ENCODE results near the gene G6PC3. TPM values are rescaled to one million over a fixed set of nuclear protein-coding genes. Genes with fewer than 3 reads are reported as not detected.
"Not testable (repeated sequence)": the region's sequence is repeated elsewhere in the genome, so short reads cannot be mapped to it uniquely, and the experiment has no call there.

G6PC3 gene
- total and polyA plus RNA-seq, 5 donors, result 31.9 to 71.4 (median 40.5) TPM

GRCh38 chr17:44037471-44037870 is 33.1 kb upstream of the G6PC3 start:
- Histone ChIP-seq H3K27me3 (ENCODE audit: control insufficient read depth, insufficient read depth) (no peaks in the 10 kb centered on the region), H3K4me1 (ENCODE audit: control insufficient read depth, insufficient read depth, low read length) (peaks cover 6% of the 10 kb centered on the region), H3K27ac (ENCODE audit: low read length) (no peak overlapping the region), H3K4me3 (ENCODE audit: low read length) (no peak overlapping the region), H3K9me3 (ENCODE audit: control insufficient read depth, low read length) (no peaks in the 10 kb centered on the region)
- ATAC-seq (no peak), DNase-seq (no peak)
- WGBS, result 80% methylated on average over 2 of the region's 2 CpGs
- intact Hi-C loops (cut with DNase I), result loop anchor here in 1 of 4 donors (10.0 kb wide), 1 partner anchor 93 kb away; the partner anchor contains the start of gene PPY

DNA sequence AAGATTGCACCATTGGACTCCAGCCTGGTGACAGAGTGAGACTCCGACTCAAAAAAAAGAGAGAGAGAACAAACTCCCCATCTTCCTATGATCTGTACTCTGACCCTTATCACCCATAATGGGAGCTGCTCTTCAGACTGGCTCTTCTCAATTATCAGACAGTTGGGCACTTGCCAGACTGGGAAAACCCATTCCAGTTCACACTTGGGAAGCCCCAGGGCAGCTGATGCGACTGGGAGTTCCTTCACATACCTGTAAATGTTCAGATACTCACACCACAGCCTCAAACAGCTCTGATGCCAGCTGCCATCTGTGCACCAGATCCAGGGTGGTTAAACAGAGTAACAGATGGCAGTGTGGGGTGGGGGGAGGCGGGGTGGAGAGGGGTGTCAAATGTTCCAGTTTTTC is 31.9 kb upstream of the G6PC3 start:
- DNase-seq, result peak in 1 of 3 donors; percentile 61
- peak; percentile 27 to 73 for ATAC-seq
- no peaks in the 10 kb centered on the region for H3K27me3 ChIP-seq (ENCODE audit: control insufficient read depth, insufficient read depth)
- intact Hi-C loops (cut with DNase I), result loop anchor here in 1 of 4 donors (10.0 kb wide), 1 partner anchor 94 kb away; the partner anchor contains the start of gene PPY
- H3K4me1 ChIP-seq (ENCODE audit: control insufficient read depth, insufficient read depth, low read length), result peaks cover 6% of the 10 kb centered on the region
- no peak overlapping the region for H3K4me3 ChIP-seq (ENCODE audit: low read length)
- peak overlapping the region; percentile 4 for H3K27ac ChIP-seq (ENCODE audit: low read length)
- WGBS, result 63% methylated on average over 3 of the region's 3 CpGs
- H3K9me3 ChIP-seq (ENCODE audit: control insufficient read depth, low read length), result no peaks in the 10 kb centered on the region

DNA sequence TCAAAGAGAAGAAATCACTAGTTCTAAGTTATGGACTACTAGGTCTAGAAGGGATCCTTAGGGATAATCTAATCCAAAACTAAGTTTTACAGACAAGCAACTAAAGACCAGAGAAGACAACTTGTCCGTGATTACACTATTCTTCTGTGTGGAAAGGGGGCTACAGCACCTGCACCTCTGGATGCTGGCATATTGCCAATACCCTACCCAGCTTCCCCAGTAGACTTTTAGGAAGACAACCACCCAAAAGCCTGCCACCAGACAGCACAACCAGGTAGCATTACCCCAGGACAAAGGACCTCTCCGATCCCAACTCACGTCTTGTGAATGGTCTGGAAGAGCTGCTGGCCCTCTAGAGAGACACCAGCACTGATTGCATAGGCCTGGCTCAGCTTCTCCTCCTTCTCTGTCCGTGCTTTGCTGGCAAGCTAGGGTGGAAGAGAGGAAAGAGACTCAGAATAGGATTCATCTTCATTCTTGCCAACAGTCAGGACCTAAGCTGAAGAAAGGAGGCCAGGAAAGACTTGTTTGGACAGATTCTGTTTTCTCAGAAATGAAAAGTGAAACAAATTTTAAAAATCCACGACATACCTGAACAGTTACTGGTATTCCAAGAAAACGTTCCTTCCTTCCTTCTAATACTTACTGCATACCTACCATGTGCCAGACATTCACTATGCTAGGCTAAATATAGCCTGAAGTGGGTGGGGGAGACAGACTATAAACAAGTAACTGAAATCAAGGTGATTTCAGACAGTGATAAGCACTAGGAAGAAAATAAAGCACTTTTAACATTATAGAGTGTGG is 30.5 kb upstream of the G6PC3 start:
- peaks cover 6% of the 10 kb centered on the region for H3K4me1 ChIP-seq (ENCODE audit: control insufficient read depth, insufficient read depth, low read length)
- no peak overlapping the region for H3K27ac ChIP-seq (ENCODE audit: low read length)
- peak in 1 of 2 donors; percentile 34 for ATAC-seq
- WGBS, result 52% methylated on average over 6 of the region's 6 CpGs
- no peak for DNase-seq
- no peaks in the 10 kb centered on the region for H3K27me3 ChIP-seq (ENCODE audit: control insufficient read depth, insufficient read depth)
- H3K9me3 ChIP-seq (ENCODE audit: control insufficient read depth, low read length), result no peaks in the 10 kb centered on the region
- intact Hi-C loops (cut with DNase I), result loop anchor here in 3 of 4 donors (5.0 to 10.0 kb wide), 3 partner anchors 33 to 98 kb away; partner anchors contain the start of gene PPY (in 3 of the 3)
- no peak overlapping the region for H3K4me3 ChIP-seq (ENCODE audit: low read length)

DNA sequence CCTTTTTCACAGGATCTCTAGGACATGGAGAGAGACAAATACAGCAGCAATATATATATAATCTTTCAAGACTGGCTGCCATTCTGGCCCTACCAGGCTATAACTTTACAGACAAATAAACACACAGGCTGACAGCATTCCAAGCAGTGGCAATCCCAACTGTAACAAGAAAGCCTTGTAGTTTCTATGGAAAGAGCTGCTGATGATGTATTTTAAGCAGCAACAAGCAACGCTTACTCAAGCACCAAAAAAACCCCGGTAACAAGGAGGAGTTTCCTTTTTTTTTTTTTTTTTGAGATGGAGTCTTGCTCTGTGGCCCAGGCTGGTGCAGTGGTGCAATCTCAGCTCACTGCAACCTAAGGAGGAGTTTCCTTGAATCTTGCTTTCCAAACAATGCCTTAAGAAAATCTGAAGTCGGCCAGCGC is 27.3 kb upstream of the G6PC3 start:
- peak overlapping the region; percentile 38 for H3K27ac ChIP-seq (ENCODE audit: low read length)
- no peaks in the 10 kb centered on the region for H3K9me3 ChIP-seq (ENCODE audit: control insufficient read depth, low read length)
- peaks cover 6% of the 10 kb centered on the region for H3K4me1 ChIP-seq (ENCODE audit: control insufficient read depth, insufficient read depth, low read length)
- H3K27me3 ChIP-seq (ENCODE audit: control insufficient read depth, insufficient read depth), result no peaks in the 10 kb centered on the region
- H3K4me3 ChIP-seq (ENCODE audit: low read length), result no peak overlapping the region
- peak in 2 of 3 donors; percentile 53 to 57 for DNase-seq
- intact Hi-C loops (cut with DNase I), result loop anchor here in 2 of 4 donors (5.0 to 10.0 kb wide), 3 partner anchors 36 to 101 kb away; partner anchors contain the start of gene PPY (in 2 of the 2)
- peak; percentile 49 to 85 for ATAC-seq
- WGBS, result 43% methylated on average over 4 of the region's 4 CpGs

GRCh38 chr17:44044071-44044470 is 26.5 kb upstream of the G6PC3 start:
- Histone ChIP-seq H3K27ac (ENCODE audit: low read length) (no peak overlapping the region), H3K9me3 (ENCODE audit: control insufficient read depth, low read length) (no peaks in the 10 kb centered on the region), H3K4me3 (ENCODE audit: low read length) (no peak overlapping the region), H3K4me1 (ENCODE audit: control insufficient read depth, insufficient read depth, low read length) (peaks cover 6% of the 10 kb centered on the region), H3K27me3 (ENCODE audit: control insufficient read depth, insufficient read depth) (no peaks in the 10 kb centered on the region)
- ATAC-seq, result no peak
- WGBS, result 55% methylated on average over 1 of the region's 1 CpG
- intact Hi-C loops (cut with DNase I), result loop anchor here in 2 of 4 donors (5.0 to 10.0 kb wide), 3 partner anchors 37 to 102 kb away; partner anchors contain the start of gene PPY (in 2 of the 2)
- DNase-seq, result no peak

- Histone ChIP-seq H3K4me3 (ENCODE audit: low read length) (no peak overlapping the region), H3K27ac (ENCODE audit: low read length) (no peak overlapping the region), H3K9me3 (ENCODE audit: control insufficient read depth, low read length) (no peaks in the 10 kb centered on the region), H3K27me3 (ENCODE audit: control insufficient read depth, insufficient read depth) (no peaks in the 10 kb centered on the region), H3K4me1 (ENCODE audit: control insufficient read depth, insufficient read depth, low read length) (peaks cover 3% of the 10 kb centered on the region)
- DNase-seq, result no peak
- no peak for ATAC-seq
- 96% methylated on average over 4 of the region's 4 CpGs for WGBS
- intact Hi-C loops (cut with DNase I), result loop anchor here in 1 of 4 donors (10.0 kb wide), 1 partner anchor 101 kb away; the partner anchor contains the start of gene PPY
These were observed 25.0 kb upstream of the G6PC3 start for GRCh38 chr17:44045486-44045885.

GRCh38 chr17:44046893-44047292 is 23.6 kb upstream of the G6PC3 start:
- H3K27me3 ChIP-seq (ENCODE audit: control insufficient read depth, insufficient read depth); H3K27ac ChIP-seq (ENCODE audit: low read length); H3K4me3 ChIP-seq (ENCODE audit: low read length); ATAC-seq; H3K9me3 ChIP-seq (ENCODE audit: control insufficient read depth, low read length); DNase-seq; H3K4me1 ChIP-seq (ENCODE audit: control insufficient read depth, insufficient read depth, low read length): not testable (repeated sequence)
- WGBS, result 99% methylated on average over 7 of the region's 7 CpGs
- intact Hi-C loops (cut with DNase I), result loop anchor here in 1 of 4 donors (10.0 kb wide), 1 partner anchor 102 kb away; the partner anchor contains the start of gene PPY

GRCh38 chr17:44049294-44050060 is 21.1 kb upstream of the G6PC3 start:
- ATAC-seq, result no peak
- no peaks in the 10 kb centered on the region for H3K27me3 ChIP-seq (ENCODE audit: control insufficient read depth, insufficient read depth)
- no peaks in the 10 kb centered on the region for H3K4me1 ChIP-seq (ENCODE audit: control insufficient read depth, insufficient read depth, low read length)
- no peak overlapping the region for H3K27ac ChIP-seq (ENCODE audit: low read length)
- no peaks in the 10 kb centered on the region for H3K9me3 ChIP-seq (ENCODE audit: control insufficient read depth, low read length)
- intact Hi-C loops (cut with DNase I), result loop anchor here in 1 of 4 donors (10.0 kb wide), 1 partner anchor 105 kb away; the partner anchor contains the start of gene PPY
- WGBS, result 94% methylated on average over 9 of the region's 9 CpGs
- H3K4me3 ChIP-seq (ENCODE audit: low read length), result no peak overlapping the region
- DNase-seq, result no peak

DNA sequence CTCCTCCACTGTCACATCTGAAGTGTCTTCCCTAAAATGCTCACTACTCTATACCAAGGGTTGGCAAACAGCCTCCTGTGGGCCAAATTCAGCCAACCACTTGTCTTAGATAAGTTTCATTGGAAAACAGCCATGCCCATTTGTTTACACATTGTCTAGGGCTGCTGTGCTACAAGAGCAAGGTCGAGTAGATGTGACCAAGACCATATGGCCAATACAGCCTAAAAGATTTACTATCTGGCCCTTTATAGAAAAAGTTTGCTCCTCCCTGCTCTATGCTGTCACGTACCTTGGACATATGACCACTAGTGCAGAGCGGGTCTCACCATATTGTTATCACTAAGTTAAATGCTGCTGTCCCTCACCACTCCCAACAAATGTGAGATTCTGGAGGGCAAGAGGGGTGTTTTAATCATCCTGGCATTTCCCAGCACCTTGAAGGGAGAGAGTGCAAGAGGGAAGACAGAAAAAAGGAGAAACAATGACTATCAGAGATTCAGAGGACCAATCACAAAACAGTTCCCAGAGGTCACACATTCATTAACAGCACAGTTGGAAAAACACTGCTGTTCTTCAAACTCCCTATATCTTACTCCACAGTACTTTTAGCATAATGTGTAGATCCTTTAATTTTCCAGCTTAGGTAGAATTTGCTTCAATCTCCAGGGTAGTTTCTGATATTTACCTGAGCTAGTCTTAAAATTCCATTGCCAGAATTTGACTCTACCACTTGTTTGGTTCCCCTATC is 17.2 kb upstream of the G6PC3 start:
- 49% methylated on average over 3 of the region's 3 CpGs for WGBS
- no peaks in the 10 kb centered on the region for H3K27me3 ChIP-seq (ENCODE audit: control insufficient read depth, insufficient read depth)
- H3K9me3 ChIP-seq (ENCODE audit: control insufficient read depth, low read length), result no peaks in the 10 kb centered on the region
- no peaks in the 10 kb centered on the region for H3K4me1 ChIP-seq (ENCODE audit: control insufficient read depth, insufficient read depth, low read length)
- peak overlapping the region; percentile 83 for H3K27ac ChIP-seq (ENCODE audit: low read length)
- H3K4me3 ChIP-seq (ENCODE audit: low read length), result no peak overlapping the region
- peak; percentile 54 to 75 for ATAC-seq
- no peak for DNase-seq
- intact Hi-C loops (cut with DNase I), result no loop called here

DNA sequence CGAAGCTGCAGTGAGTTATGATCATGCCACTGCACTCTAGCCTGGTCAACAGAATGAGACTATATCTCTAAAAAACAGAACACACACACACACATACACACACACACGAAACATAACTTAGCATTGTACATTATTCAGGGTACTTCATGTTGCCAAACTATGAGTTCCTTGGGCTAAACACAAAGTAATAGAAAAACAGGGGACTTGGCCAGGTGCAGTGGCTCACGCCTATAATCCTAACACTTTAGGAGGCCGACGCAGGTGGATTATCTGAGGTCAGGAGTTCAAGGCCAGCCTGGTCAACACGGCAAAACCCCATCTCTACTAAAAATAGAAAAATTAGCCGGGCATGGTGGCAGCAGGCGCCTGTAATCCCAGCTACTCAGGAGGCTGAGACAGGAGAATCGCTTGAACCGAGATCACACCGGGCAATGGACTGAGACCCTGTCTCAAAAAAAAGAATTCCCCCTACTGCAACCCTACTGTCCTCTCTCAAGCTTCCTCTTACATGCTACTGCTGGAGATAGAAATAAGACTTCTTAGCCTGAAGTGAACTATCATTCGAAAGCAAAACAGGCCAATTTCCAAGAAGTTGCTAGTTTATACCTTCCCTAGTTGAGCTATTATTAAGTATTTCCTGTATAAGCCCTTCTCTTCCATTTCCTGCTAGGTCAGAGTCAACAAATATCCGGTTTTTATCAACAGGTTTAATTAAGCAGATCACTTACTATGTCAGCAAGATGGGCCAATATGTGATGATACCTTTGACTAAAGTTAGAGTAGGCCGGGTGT is 11.2 kb upstream of the G6PC3 start:
- WGBS, result 70% methylated on average over 14 of the region's 14 CpGs
- DNase-seq, result no peak
- Histone ChIP-seq H3K4me1 (ENCODE audit: control insufficient read depth, insufficient read depth, low read length) (no peaks in the 10 kb centered on the region), H3K9me3 (ENCODE audit: control insufficient read depth, low read length) (no peaks in the 10 kb centered on the region), H3K27ac (ENCODE audit: low read length) (no peak overlapping the region), H3K27me3 (ENCODE audit: control insufficient read depth, insufficient read depth) (no peaks in the 10 kb centered on the region), H3K4me3 (ENCODE audit: low read length) (no peak overlapping the region)
- no peak for ATAC-seq
- intact Hi-C loops (cut with DNase I), result no loop called here
